HL-60 (cell line): Measurements from ENCODE around the gene HPS1.

Experiments used
- DNase-seq, 2 experiments: peaks; one replicate each; pipeline ENCODE4 v3.0.0-alpha.2; 2010 to 2020; ENCODE audit warnings: low read depth in 1 of 2, low spot score in 1 of 2
- H3K27ac ChIP-seq: fragments of 250-450 bp; sonication (Bioruptor Pico); replicated peaks from 2 replicates; pipeline ENCODE4 v1.5.1; 2020; ENCODE audit warnings: mild to moderate bottlenecking, moderate library complexity
- H3K27me3 ChIP-seq: fragments of 250-450 bp; sonication (Bioruptor Pico); 2 replicates; pipeline ENCODE4 v1.5.1; 2021; ENCODE audit warnings: mild to moderate bottlenecking, moderate library complexity; ENCODE audit not compliant: insufficient read depth, poor library complexity, severe bottlenecking
- H3K4me3 ChIP-seq: replicated peaks from 2 replicates; pipeline ENCODE4 v1.5.1; 2011; ENCODE audit warnings: mild to moderate bottlenecking, control low read depth, low read length; ENCODE audit not compliant: insufficient read depth
- CTCF ChIP-seq: IDR thresholded peaks from one replicate; pipeline ENCODE4 v1.5.1; 2011; ENCODE audit warnings: low read length, control low read depth, inconsistent platforms; ENCODE audit not compliant: insufficient read depth
- GABPA ChIP-seq: IDR thresholded peaks from 2 replicates; pipeline ENCODE4 v1.6.1; 2012; ENCODE audit warnings: low read depth
- POLR2AphosphoS5 ChIP-seq: IDR thresholded peaks from 2 replicates; pipeline ENCODE4 v1.6.1; 2012; ENCODE audit warnings: low read depth
- REST ChIP-seq: IDR thresholded peaks from 2 replicates; pipeline ENCODE4 v1.6.1; 2012; ENCODE audit warnings: low read depth; ENCODE audit not compliant: insufficient replicate concordance
- SPI1 ChIP-seq: IDR thresholded peaks from 2 replicates; pipeline ENCODE4 v1.6.1; 2012; ENCODE audit warnings: low read depth, mild to moderate bottlenecking, borderline replicate concordance

The HPS1 gene

DNA sequence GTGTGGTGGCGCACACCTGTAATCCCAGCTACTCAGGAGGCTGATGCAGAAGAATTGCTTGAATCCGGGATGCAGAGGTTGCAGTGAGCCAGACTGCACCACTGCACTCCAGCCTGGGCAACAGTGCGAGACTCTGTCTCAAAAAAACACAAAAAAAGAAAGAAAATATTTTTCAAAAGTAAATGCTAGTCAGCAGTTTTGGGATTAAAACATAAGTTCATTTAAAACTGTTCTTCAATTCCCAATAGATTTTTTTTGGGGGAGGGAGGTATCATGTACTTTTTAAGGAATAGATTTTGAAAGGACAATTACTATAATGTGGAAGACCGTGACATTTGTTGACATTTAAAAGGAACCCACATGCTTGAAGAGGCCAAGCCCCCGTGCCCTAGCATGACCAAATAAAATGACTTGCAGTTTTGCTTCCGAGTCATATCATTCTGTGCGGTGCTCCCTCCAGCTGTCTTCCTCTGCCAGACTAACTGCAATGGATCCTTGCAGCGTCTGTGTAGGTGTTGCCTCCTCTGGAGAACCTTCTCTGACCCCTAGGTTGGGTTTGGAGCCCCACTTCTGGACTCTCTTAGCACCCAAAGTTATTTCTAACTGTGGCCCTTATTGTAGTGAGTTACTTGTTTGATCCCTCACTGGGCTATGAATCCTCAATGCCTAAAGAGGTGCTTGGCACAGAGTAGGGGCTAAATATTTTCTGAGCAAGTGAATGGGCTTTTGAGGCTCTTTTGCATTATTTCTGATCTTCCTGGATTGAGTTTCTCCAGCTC lies 17.4 kb upstream of the HPS1 start:
- peaks cover 4% of the 10 kb centered on the region for H3K27me3 ChIP-seq
- TF ChIP-seq CTCF: no peak
- no peak for TF ChIP-seq POLR2AphosphoS5
- TF ChIP-seq REST: no peak
- no peak for TF ChIP-seq GABPA
- no peak for TF ChIP-seq SPI1
- no peak for DNase-seq

DNA sequence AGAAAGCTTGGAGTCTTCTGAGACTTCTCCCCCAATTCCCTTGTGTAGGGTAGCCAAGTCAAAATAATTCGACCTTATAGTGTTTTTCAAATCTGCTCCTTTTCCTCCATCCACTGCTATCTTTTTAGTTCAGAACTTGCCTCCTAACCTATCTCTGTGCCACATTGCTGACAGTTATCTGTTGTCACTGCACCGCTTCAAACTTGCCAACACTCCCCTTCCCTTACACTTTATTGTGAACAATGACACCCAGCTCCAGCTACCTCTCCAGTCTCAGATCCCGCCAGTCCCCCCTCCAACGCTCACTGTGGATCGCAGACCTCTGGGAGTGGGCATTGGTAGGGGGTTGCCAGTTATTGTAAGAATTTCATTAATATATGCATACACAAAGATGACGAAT lies 16.3 kb upstream of the HPS1 start:
- Histone ChIP-seq H3K27me3 (peaks cover 3% of the 10 kb centered on the region), H3K4me3 (no peak overlapping the region), H3K27ac (no peak overlapping the region)
- no peak for DNase-seq
- no peak for TF ChIP-seq CTCF
- no peak for TF ChIP-seq POLR2AphosphoS5
- no peak for TF ChIP-seq SPI1
- TF ChIP-seq GABPA: no peak
- no peak for TF ChIP-seq REST

More for the DNA sequence above, 17.4 kb upstream of the HPS1 start:
- Histone ChIP-seq H3K4me3 (no peak overlapping the region), H3K27ac (no peak overlapping the region)

DNA sequence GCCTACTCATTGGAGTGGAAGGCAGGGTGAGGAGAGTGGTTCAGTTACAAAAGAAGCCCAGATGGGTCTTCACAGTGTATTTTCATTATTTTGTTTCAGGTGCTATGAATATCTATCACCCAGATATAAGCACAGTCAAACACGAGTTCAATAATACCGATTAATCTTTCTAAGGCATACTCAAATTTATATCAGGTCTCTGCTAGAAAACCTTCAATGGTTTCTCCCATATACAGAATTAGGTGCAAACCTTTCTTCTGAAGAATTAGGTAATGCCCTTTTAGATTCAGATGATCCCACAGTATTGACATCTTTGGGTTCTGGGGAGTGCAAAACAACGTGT lies 14.7 kb upstream of the HPS1 start:
- DNase-seq: no peak
- TF ChIP-seq GABPA (no peak), POLR2AphosphoS5 (no peak), REST (no peak), CTCF (no peak), SPI1 (no peak)
- Histone ChIP-seq H3K27me3 (peaks cover 3% of the 10 kb centered on the region), H3K27ac (no peak overlapping the region), H3K4me3 (no peak overlapping the region)
